Kidney (tissue), 14 donors: ENCODE results near the gene ADGRG1. TPM values are rescaled to one million over a fixed set of nuclear protein-coding genes. Genes with fewer than 3 reads are reported as not detected.
A peak's percentile ranks its signal among the peaks of the same experiment; 100 is the strongest.

Experiments used
- DNase-seq, 5 donors: peaks; one replicate each; pipeline ENCODE4 v3.0.0-alpha.2; 2013 to 2020
- FAIRE-seq: peaks from 2 replicates; lab custom pipeline; 2012; peaks lifted over from hg19 to GRCh38; lab: Jason Lieb, UNC
- H3K27ac ChIP-seq, 2 donors: one replicate each; pipeline ENCODE4 v1.7.0; 2013; ENCODE audit warnings: low read depth in 2 of 2, low read length in 2 of 2, inconsistent platforms in 1 of 2
- H3K27me3 ChIP-seq: one replicate; pipeline ENCODE4 v1.7.1; 2013; ENCODE audit warnings: low read length, inconsistent platforms; ENCODE audit not compliant: control insufficient read depth, insufficient read depth
- H3K36me3 ChIP-seq, 3 donors: one replicate each; pipeline versions ENCODE4 v1.7.0 to v1.7.1; 2013; ENCODE audit warnings: low read length in 3 of 3, control low read depth in 1 of 3, inconsistent platforms in 1 of 3; ENCODE audit not compliant: insufficient read depth in 3 of 3, control insufficient read depth in 2 of 3
- H3K4me1 ChIP-seq, 3 donors: one replicate each; pipeline versions ENCODE4 v1.7.0 to v1.7.1; 2013; ENCODE audit warnings: low read length in 3 of 3, inconsistent platforms in 1 of 3, low read depth in 1 of 3; ENCODE audit not compliant: control insufficient read depth in 2 of 3, insufficient read depth in 2 of 3
- H3K4me3 ChIP-seq, 3 donors: one replicate each; pipeline versions ENCODE4 v1.7.0 to v1.8.1; 2013; ENCODE audit warnings: low read length in 3 of 3, control low read depth in 1 of 3, inconsistent platforms in 1 of 3
- H3K9ac ChIP-seq, 3 donors: one replicate each; pipeline versions ENCODE4 v1.7.0 to v1.7.1; 2013; ENCODE audit warnings: low read length in 3 of 3, control low read depth in 1 of 3, inconsistent platforms in 1 of 3
- H3K9me3 ChIP-seq, 3 donors: one replicate each; pipeline versions ENCODE4 v1.7.0 to v1.7.1; 2013; ENCODE audit warnings: low read length in 3 of 3, control low read depth in 1 of 3, inconsistent platforms in 1 of 3; ENCODE audit not compliant: control insufficient read depth in 2 of 3, insufficient read depth in 1 of 3
- CTCF ChIP-seq: IDR thresholded peaks from 3 replicates; pipeline ENCODE4 v1.5.1; 2012; ENCODE audit warnings: mild to moderate bottlenecking, moderate library complexity, borderline replicate concordance; ENCODE audit not compliant: insufficient read depth; ENCODE audit errors: extremely low read depth
- intact Hi-C: fragments of 100-400 bp; cut with DNase I; formaldehyde crosslinking; loops from one replicate; pipeline ENCODE4 v1.11.1; 2022
- polyA plus RNA-seq: library from polyadenylated mRNA; stranded (reverse); fragments of 350-450 nt; fragmentation: Illumina TruSeq; extraction: RNeasy Lipid Tissue Mini Kit (QIAGEN cat#74804); gene quantifications from one replicate; pipeline ENCODE4 v1.2.3, GENCODE V29; 2014; ENCODE audit warnings: low read depth, low replicate concordance; ENCODE audit not compliant: insufficient read depth
- total RNA-seq: library from RNA; stranded (reverse); fragmentation: NEBNext Ultra II Directional; extraction: Animal tissue kit (Norgen Biotek cat#: 25700); gene quantifications from one replicate; pipeline ENCODE4 v1.2.1, GENCODE V29; 2021
- donor health status: control.
- donor health status: control.
- donor health status: control.
- donor health status: control.
- donor health status: control.
- donor health status: DM: yes; HTN: yes; CAD: no.
- donor health status: Normal renal cell carcinoma (clear cell type).

Gene ADGRG1
- total and polyA plus RNA-seq, 2 donors from 2014 or later = 188 to 351 TPM

GRCh38 chr16:57638381-57638780, 10.0 kb downstream of the ADGRG1 start:
- Histone ChIP-seq H3K4me1 (peaks cover 0 to 65% (median 58%) of the 10 kb centered on the region in 3 donors), H3K27me3 (no peaks in the 10 kb centered on the region)

GRCh38 chr16:57639172-57639887, 10.9 kb downstream of the ADGRG1 start:
- no peaks in the 10 kb centered on the region for H3K27me3 ChIP-seq
- peaks cover 0 to 10% (median 9%) of the 10 kb centered on the region in 3 donors for H3K36me3 ChIP-seq
- H3K9me3 ChIP-seq = no peaks in the 10 kb centered on the region
- intact Hi-C loops = no loop called here
- FAIRE-seq (no peak), DNase-seq (peak in 4 of 5 donors; percentile 91 to 94 (median 92))
- H3K9ac ChIP-seq = no peak overlapping the region
- no peak for TF ChIP-seq CTCF
- peak overlapping the region in 1 of 2 donors; percentile 45 for H3K27ac ChIP-seq
- H3K4me1 ChIP-seq = peaks cover 0 to 60% (median 53%) of the 10 kb centered on the region in 3 donors
- H3K4me3 ChIP-seq = no peak overlapping the region

More at GRCh38 chr16:57638381-57638780, 10.0 kb downstream of the ADGRG1 start:
- H3K9me3 ChIP-seq = no peaks in the 10 kb centered on the region
- peak overlapping the region in 1 of 3 donors; percentile 62 for H3K9ac ChIP-seq
- TF ChIP-seq CTCF = no peak
- no peak overlapping the region for H3K4me3 ChIP-seq
- FAIRE-seq (no peak), DNase-seq (no peak)
- intact Hi-C loops = no loop called here
- H3K36me3 ChIP-seq = peaks cover 0 to 6% (median 3%) of the 10 kb centered on the region in 3 donors
- H3K27ac ChIP-seq = peak overlapping the region; percentile 63 to 98

- Histone ChIP-seq H3K4me3 (no peak overlapping the region), H3K36me3 (peaks cover 0 to 17% (median 15%) of the 10 kb centered on the region in 3 donors), H3K27ac (peak overlapping the region in 1 of 2 donors; percentile 40), H3K9ac (peak overlapping the region in 1 of 3 donors; percentile 34), H3K27me3 (no peaks in the 10 kb centered on the region), H3K9me3 (no peaks in the 10 kb centered on the region), H3K4me1 (peaks cover 0 to 59% (median 44%) of the 10 kb centered on the region in 3 donors)
- intact Hi-C loops = no loop called here
- FAIRE-seq (no peak), DNase-seq (no peak)
- TF ChIP-seq CTCF = no peak
Measured at GRCh38 chr16:57640185-57640584, 11.8 kb downstream of the ADGRG1 start.
